ENCODE results near the gene ELMO1. TPM values are rescaled to one million over a fixed set of nuclear protein-coding genes. Genes with fewer than 3 reads are reported as not detected.

Gene ELMO1
- total RNA-seq, 1 donor from 2014 or later = 112 TPM

DNA sequence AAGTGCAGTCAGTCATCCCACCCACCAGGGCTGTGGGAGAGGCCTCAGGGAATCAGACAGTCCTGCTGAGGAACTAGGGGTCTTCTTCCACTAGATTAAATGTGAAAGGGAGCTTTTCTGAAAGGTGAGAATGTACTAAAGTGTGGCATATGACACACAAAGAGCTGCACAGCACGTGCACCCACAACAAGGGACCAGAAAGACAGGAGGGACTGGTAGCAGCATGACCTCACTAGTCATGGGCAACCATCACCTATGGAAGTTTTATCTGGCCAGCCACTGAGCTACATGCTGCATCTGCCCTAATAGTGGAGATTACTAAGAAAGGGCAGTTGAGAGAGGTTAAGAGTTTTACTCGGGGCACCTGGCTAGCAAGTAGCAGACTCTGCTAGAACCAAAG lies 519.9 kb downstream of the ELMO1 start:
- intact Hi-C loops (cut with micrococcal nuclease) = no loop called here

GRCh38 chr7:36928311-36928710 lies 520.4 kb downstream of the ELMO1 start:
- Mint-ChIP-seq H3K4me3 (ENCODE audit: low read depth) (no peak overlapping the region), H3K27me3 (ENCODE audit: low read depth) (no peaks in the 10 kb centered on the region), H3K27ac (no peak overlapping the region), H3K9me3 (peaks cover 3% of the 10 kb centered on the region), H3K4me1 (ENCODE audit: low read depth) (peaks cover 16% of the 10 kb centered on the region), H3K36me3 (ENCODE audit: low read depth) (peaks cover 51% of the 10 kb centered on the region)
- no peak for DNase-seq (ENCODE audit: low spot score)
- intact Hi-C loops (cut with micrococcal nuclease) = no loop called here

More for the DNA sequence above, 519.9 kb downstream of the ELMO1 start:
- H3K4me3 Mint-ChIP-seq (ENCODE audit: low read depth) = no peak overlapping the region
- H3K36me3 Mint-ChIP-seq (ENCODE audit: low read depth) = peaks cover 55% of the 10 kb centered on the region
- H3K9me3 Mint-ChIP-seq = peaks cover 3% of the 10 kb centered on the region
- peaks cover 16% of the 10 kb centered on the region for H3K4me1 Mint-ChIP-seq (ENCODE audit: low read depth)
- H3K27ac Mint-ChIP-seq = no peak overlapping the region
- no peaks in the 10 kb centered on the region for H3K27me3 Mint-ChIP-seq (ENCODE audit: low read depth)
- no peak for DNase-seq (ENCODE audit: low spot score)

DNA sequence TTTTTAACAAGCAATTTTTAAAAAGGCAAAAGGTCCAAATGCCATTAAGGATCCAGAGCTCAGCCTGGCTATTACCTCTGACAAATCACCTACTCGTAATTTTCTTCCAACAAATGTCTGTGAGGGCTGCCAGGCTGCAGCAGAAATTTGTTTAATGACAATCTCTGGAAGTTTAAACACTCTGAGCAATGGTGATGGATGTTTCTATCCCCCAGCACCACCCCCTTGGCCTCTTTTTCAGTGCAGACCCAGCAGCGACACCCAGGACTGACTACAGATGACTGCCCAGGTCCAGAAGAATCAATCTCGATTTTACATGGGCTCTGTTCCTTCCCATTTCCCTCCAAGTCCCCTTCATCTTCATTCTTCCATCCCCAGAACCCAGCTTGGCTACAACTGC lies 523.0 kb downstream of the ELMO1 start:
- intact Hi-C loops (cut with micrococcal nuclease) = no loop called here
- H3K4me1 Mint-ChIP-seq (ENCODE audit: low read depth) = peaks cover 13% of the 10 kb centered on the region
- no peak for DNase-seq (ENCODE audit: low spot score)
- no peaks in the 10 kb centered on the region for H3K27me3 Mint-ChIP-seq (ENCODE audit: low read depth)
- no peak overlapping the region for H3K27ac Mint-ChIP-seq
- no peak overlapping the region for H3K4me3 Mint-ChIP-seq (ENCODE audit: low read depth)
- H3K36me3 Mint-ChIP-seq (ENCODE audit: low read depth) = peaks cover 48% of the 10 kb centered on the region
- peaks cover 14% of the 10 kb centered on the region for H3K9me3 Mint-ChIP-seq

- Mint-ChIP-seq H3K9me3 (peaks cover 14% of the 10 kb centered on the region), H3K4me1 (ENCODE audit: low read depth) (peaks cover 13% of the 10 kb centered on the region), H3K4me3 (ENCODE audit: low read depth) (no peak overlapping the region), H3K27ac (no peak overlapping the region), H3K36me3 (ENCODE audit: low read depth) (peaks cover 46% of the 10 kb centered on the region), H3K27me3 (ENCODE audit: low read depth) (no peaks in the 10 kb centered on the region)
- no peak for DNase-seq (ENCODE audit: low spot score)
- intact Hi-C loops (cut with micrococcal nuclease) = no loop called here
These were observed 523.5 kb downstream of the ELMO1 start for GRCh38 chr7:36925207-36925606.

GRCh38 chr7:36923943-36924436 lies 524.7 kb downstream of the ELMO1 start:
- peaks cover 14% of the 10 kb centered on the region for H3K9me3 Mint-ChIP-seq
- peaks cover 13% of the 10 kb centered on the region for H3K4me1 Mint-ChIP-seq (ENCODE audit: low read depth)
- no peak overlapping the region for H3K4me3 Mint-ChIP-seq (ENCODE audit: low read depth)
- H3K27me3 Mint-ChIP-seq (ENCODE audit: low read depth) = no peaks in the 10 kb centered on the region
- no peak for DNase-seq (ENCODE audit: low spot score)
- peaks cover 45% of the 10 kb centered on the region for H3K36me3 Mint-ChIP-seq (ENCODE audit: low read depth)
- intact Hi-C loops (cut with micrococcal nuclease) = loop anchor here (5.0 kb wide), 1 partner anchor 52 kb away; no protein-coding TSS in a partner anchor
- H3K27ac Mint-ChIP-seq = peak overlapping the region; percentile 39

- Mint-ChIP-seq H3K9me3 (peaks cover 14% of the 10 kb centered on the region), H3K36me3 (ENCODE audit: low read depth) (peaks cover 42% of the 10 kb centered on the region), H3K4me1 (ENCODE audit: low read depth) (peaks cover 13% of the 10 kb centered on the region), H3K27ac (no peak overlapping the region), H3K4me3 (ENCODE audit: low read depth) (no peak overlapping the region), H3K27me3 (ENCODE audit: low read depth) (no peaks in the 10 kb centered on the region)
- no peak for DNase-seq (ENCODE audit: low spot score)
- intact Hi-C loops (cut with micrococcal nuclease) = loop anchor here (5.0 kb wide), 1 partner anchor 51 kb away; no protein-coding TSS in a partner anchor
These were observed 525.5 kb downstream of the ELMO1 start for GRCh38 chr7:36923185-36923584.

DNA sequence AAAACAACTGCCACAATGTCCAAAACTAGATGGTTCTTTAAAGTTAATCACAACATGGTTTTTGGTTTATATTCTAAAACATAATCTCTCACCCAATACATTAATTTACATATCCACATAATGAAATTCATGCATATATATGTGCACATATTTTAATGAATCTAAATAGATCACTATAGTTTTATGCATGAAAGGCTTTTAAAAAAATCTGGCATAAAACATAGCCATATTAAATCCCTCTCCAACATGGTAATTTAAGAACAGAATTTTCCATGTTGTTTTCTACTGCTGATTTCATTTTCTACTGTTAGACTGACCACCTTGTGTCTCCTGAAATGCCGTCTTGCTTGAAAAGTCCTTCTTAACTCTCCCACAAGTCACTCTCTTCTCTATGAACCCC lies 528.2 kb downstream of the ELMO1 start:
- H3K27me3 Mint-ChIP-seq (ENCODE audit: low read depth) = no peaks in the 10 kb centered on the region
- H3K36me3 Mint-ChIP-seq (ENCODE audit: low read depth) = peaks cover 44% of the 10 kb centered on the region
- H3K9me3 Mint-ChIP-seq = peaks cover 14% of the 10 kb centered on the region
- peaks cover 11% of the 10 kb centered on the region for H3K4me1 Mint-ChIP-seq (ENCODE audit: low read depth)
- H3K4me3 Mint-ChIP-seq (ENCODE audit: low read depth) = no peak overlapping the region
- H3K27ac Mint-ChIP-seq = no peak overlapping the region
- intact Hi-C loops (cut with micrococcal nuclease) = loop anchor here (5.0 kb wide), 1 partner anchor 48 kb away; no protein-coding TSS in a partner anchor
- DNase-seq (ENCODE audit: low spot score) = no peak

GRCh38 chr7:36919738-36920137 lies 528.9 kb downstream of the ELMO1 start:
- Mint-ChIP-seq H3K27ac (no peak overlapping the region), H3K4me1 (ENCODE audit: low read depth) (peaks cover 12% of the 10 kb centered on the region), H3K9me3 (peaks cover 14% of the 10 kb centered on the region), H3K27me3 (ENCODE audit: low read depth) (no peaks in the 10 kb centered on the region), H3K36me3 (ENCODE audit: low read depth) (peaks cover 47% of the 10 kb centered on the region), H3K4me3 (ENCODE audit: low read depth) (no peak overlapping the region)
- no peak for DNase-seq (ENCODE audit: low spot score)
- intact Hi-C loops (cut with micrococcal nuclease) = loop anchor here (5.0 kb wide), 1 partner anchor 47 kb away; no protein-coding TSS in a partner anchor

DNA sequence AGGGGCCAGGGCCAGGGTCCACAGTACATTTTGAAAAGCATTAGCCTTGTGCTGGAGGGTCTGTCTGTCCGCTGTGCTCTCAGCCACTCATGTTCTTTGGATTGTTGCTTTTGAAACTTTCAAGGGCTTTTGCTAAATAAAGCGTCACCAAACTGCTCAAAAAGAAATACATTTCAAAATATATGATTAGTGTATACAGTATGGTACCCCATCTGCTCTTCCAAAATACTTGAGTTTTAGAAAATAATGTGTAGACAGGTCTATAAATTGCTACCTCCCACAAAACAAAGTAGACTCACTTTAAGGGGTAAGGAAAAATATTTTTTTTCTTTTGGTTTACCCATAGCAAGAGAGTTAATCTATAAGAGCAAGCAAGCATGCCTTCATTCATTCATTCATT lies 530.1 kb downstream of the ELMO1 start:
- H3K9me3 Mint-ChIP-seq = peaks cover 14% of the 10 kb centered on the region
- DNase-seq (ENCODE audit: low spot score) = no peak
- H3K27ac Mint-ChIP-seq = no peak overlapping the region
- H3K27me3 Mint-ChIP-seq (ENCODE audit: low read depth) = no peaks in the 10 kb centered on the region
- intact Hi-C loops (cut with micrococcal nuclease) = no loop called here
- H3K4me1 Mint-ChIP-seq (ENCODE audit: low read depth) = peaks cover 2% of the 10 kb centered on the region
- H3K4me3 Mint-ChIP-seq (ENCODE audit: low read depth) = no peak overlapping the region
- H3K36me3 Mint-ChIP-seq (ENCODE audit: low read depth) = peaks cover 40% of the 10 kb centered on the region

- Mint-ChIP-seq H3K27ac (no peak overlapping the region), H3K4me3 (ENCODE audit: low read depth) (no peak overlapping the region), H3K4me1 (ENCODE audit: low read depth) (peaks cover 4% of the 10 kb centered on the region), H3K9me3 (peaks cover 9% of the 10 kb centered on the region), H3K27me3 (ENCODE audit: low read depth) (no peaks in the 10 kb centered on the region), H3K36me3 (ENCODE audit: low read depth) (peaks cover 42% of the 10 kb centered on the region)
- intact Hi-C loops (cut with micrococcal nuclease) = no loop called here
- no peak for DNase-seq (ENCODE audit: low spot score)
These were observed 532.0 kb downstream of the ELMO1 start for GRCh38 chr7:36916619-36917018.

- no peak for DNase-seq (ENCODE audit: low spot score)
- peaks cover 4% of the 10 kb centered on the region for H3K4me1 Mint-ChIP-seq (ENCODE audit: low read depth)
- no peak overlapping the region for H3K4me3 Mint-ChIP-seq (ENCODE audit: low read depth)
- intact Hi-C loops (cut with micrococcal nuclease) = no loop called here
- peaks cover 42% of the 10 kb centered on the region for H3K36me3 Mint-ChIP-seq (ENCODE audit: low read depth)
- peaks cover 4% of the 10 kb centered on the region for H3K9me3 Mint-ChIP-seq
- no peaks in the 10 kb centered on the region for H3K27me3 Mint-ChIP-seq (ENCODE audit: low read depth)
- no peak overlapping the region for H3K27ac Mint-ChIP-seq
These were observed 532.5 kb downstream of the ELMO1 start for GRCh38 chr7:36916116-36916515.

DNA sequence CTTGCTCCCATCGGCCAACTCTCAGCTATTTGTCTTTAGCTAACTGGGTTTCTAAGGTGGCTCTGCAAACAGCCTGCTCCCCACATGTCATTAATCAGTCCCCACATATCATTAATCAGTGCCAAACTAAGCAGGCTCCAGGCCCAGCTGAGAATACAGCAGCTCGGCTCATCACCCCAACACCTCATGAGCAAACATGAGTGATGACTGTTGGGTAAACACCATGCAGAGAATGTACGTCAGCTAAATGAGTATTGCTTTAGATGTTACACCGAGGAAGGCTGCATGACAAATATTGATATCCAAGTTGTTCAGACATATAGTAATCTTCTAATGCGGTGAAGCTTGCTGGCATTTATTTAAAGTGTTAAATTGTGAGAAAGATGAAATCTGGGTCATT lies 536.9 kb downstream of the ELMO1 start:
- Mint-ChIP-seq H3K36me3 (ENCODE audit: low read depth) (peaks cover 52% of the 10 kb centered on the region), H3K4me1 (ENCODE audit: low read depth) (peaks cover 7% of the 10 kb centered on the region), H3K27ac (no peak overlapping the region), H3K4me3 (ENCODE audit: low read depth) (no peak overlapping the region), H3K27me3 (ENCODE audit: low read depth) (no peaks in the 10 kb centered on the region), H3K9me3 (no peaks in the 10 kb centered on the region)
- intact Hi-C loops (cut with micrococcal nuclease) = no loop called here
- DNase-seq (ENCODE audit: low spot score) = no peak

- Mint-ChIP-seq H3K27me3 (ENCODE audit: low read depth) (no peaks in the 10 kb centered on the region), H3K27ac (no peak overlapping the region), H3K4me3 (ENCODE audit: low read depth) (no peak overlapping the region), H3K36me3 (ENCODE audit: low read depth) (peaks cover 47% of the 10 kb centered on the region), H3K4me1 (ENCODE audit: low read depth) (peaks cover 7% of the 10 kb centered on the region), H3K9me3 (no peaks in the 10 kb centered on the region)
- DNase-seq (ENCODE audit: low spot score) = no peak
- intact Hi-C loops (cut with micrococcal nuclease) = no loop called here
These were observed 537.8 kb downstream of the ELMO1 start for GRCh38 chr7:36910859-36911258.

DNA sequence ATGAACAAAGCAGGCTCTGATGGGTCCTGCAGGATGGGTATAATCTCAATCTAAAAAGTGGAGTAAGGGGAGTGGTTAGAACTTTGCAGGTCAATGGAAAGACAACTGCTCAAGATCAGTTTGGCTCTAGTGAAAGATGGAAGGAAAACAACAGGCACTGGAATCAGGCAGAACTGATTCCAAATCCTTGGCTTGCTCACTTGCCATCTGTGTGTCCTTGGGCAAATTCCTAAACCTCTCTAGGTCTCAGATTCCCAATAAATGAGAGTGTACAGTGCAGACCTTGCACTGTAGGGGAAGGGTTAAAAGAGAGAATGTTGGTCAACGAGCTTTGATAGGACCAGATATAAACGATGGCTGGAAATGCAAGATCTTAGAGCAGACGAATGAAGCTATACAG lies 538.3 kb downstream of the ELMO1 start:
- H3K27me3 Mint-ChIP-seq (ENCODE audit: low read depth) = no peaks in the 10 kb centered on the region
- no peak for DNase-seq (ENCODE audit: low spot score)
- peaks cover 5% of the 10 kb centered on the region for H3K4me1 Mint-ChIP-seq (ENCODE audit: low read depth)
- intact Hi-C loops (cut with micrococcal nuclease) = no loop called here
- no peak overlapping the region for H3K27ac Mint-ChIP-seq
- no peaks in the 10 kb centered on the region for H3K9me3 Mint-ChIP-seq
- H3K36me3 Mint-ChIP-seq (ENCODE audit: low read depth) = peaks cover 49% of the 10 kb centered on the region
- H3K4me3 Mint-ChIP-seq (ENCODE audit: low read depth) = no peak overlapping the region
